T-helper 9 cell (primary cell): ENCODE results near the gene TIAM2.
"Not testable (repeated sequence)": the region's sequence is repeated elsewhere in the genome, so short reads cannot be mapped to it uniquely, and the experiment has no call there.

ENCODE experiments used
- DNase-seq: peaks from one replicate; pipeline ENCODE4 v3.0.0-alpha.2; 2020

Gene TIAM2

DNA sequence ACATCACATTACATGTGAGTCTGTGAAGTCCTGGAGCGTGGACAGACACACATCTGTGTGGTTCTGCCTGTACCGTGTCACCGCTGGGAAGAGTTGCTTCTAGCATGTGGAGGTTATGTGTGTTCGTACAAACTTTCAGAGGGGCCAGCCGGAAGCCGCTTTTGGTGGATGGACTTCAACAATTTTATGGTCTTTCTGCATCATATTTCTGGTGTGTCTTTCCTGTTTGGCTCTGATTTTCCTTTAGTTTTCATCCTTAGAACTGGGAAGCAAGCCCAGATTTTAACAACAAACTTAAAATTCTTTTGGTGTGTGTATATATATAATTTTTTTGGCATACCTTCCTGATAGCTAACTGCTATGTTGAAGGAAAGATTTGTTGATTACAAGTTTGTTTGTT lies 71.2 kb downstream of the TIAM2 start:
- DNase-seq, result no peak

- DNase-seq, result no peak
These were observed 72.0 kb downstream of the TIAM2 start for GRCh38 chr6:155066921-155067680.

GRCh38 chr6:155067956-155068615 lies 73.0 kb downstream of the TIAM2 start:
- DNase-seq, result no peak

DNA sequence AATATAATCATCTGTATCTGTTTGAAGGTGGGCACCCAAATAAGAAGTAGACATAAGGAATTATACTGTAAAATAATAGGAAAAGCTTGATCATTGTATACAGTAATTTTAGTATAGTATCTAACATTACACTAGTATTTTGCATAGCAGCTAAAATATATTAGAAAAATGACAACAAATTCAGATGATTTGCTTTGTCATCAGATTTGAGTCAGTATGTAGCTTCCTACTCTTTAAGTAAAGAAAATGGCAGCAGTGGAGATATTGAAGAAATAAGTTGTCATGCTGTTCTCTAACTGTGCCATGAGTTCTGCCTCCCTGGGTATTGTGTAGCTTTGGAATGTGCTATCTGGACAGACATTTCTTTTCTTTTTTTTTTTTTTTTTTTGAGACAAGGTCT lies 74.4 kb downstream of the TIAM2 start:
- DNase-seq, result no peak

GRCh38 chr6:155075930-155076695 lies 81.0 kb downstream of the TIAM2 start:
- DNase-seq, result no peak

- DNase-seq, result no peak
These were observed 82.2 kb downstream of the TIAM2 start for GRCh38 chr6:155077331-155077730.

GRCh38 chr6:155077784-155078183 lies 82.7 kb downstream of the TIAM2 start:
- no peak for DNase-seq

GRCh38 chr6:155078331-155078745 lies 83.2 kb downstream of the TIAM2 start:
- no peak for DNase-seq

- DNase-seq, result no peak
These were observed 84.9 kb downstream of the TIAM2 start for GRCh38 chr6:155079985-155080452.

DNA sequence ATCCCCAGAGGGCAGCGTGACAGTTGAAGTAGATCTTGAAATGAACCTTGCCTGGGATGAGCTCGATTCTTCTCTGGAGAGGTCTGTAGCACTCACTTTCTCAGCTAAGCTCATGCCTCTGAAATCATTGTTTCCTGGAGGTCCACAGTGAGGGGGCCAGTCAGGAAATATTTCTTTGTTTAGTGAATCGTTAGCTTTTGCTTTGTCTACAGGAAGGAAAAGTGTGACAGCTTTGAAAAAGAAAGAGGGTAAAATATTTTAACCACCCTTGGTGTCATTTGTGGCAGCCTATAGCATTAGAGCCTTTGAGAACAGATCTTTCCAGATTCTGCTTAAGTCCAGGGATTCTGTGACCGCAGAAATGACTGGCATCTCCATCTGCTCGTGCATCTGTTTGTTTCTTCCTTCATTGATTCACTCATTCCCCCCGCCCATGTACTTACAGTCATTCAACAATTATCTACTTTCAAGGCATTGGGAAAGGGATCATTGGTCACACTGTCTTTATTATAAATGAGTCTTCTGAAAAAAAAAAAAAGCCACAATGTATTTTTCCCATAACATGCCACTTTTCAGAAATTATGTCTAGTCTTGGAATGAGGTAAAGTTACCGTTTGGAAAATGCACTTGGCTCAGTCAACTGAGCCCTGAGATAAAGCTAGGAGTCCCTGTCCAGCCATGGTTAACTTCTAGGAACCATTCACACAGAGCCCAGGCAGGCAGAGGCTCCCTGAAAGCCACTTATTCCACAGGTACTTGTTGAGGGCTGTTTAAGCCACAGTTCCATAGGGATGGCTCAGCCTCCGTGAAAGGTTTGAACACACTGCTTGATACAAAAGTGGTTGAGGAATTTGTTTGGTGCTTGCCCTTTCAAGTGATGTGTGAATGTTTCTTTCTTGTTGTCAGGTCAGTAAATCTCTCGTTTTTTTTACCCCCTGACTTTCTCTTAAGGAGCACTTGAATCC lies 86.0 kb downstream of the TIAM2 start:
- DNase-seq, result no peak

GRCh38 chr6:155084431-155085123 lies 89.5 kb downstream of the TIAM2 start:
- no peak for DNase-seq

GRCh38 chr6:155085582-155086257 lies 90.6 kb downstream of the TIAM2 start:
- no peak for DNase-seq

DNA sequence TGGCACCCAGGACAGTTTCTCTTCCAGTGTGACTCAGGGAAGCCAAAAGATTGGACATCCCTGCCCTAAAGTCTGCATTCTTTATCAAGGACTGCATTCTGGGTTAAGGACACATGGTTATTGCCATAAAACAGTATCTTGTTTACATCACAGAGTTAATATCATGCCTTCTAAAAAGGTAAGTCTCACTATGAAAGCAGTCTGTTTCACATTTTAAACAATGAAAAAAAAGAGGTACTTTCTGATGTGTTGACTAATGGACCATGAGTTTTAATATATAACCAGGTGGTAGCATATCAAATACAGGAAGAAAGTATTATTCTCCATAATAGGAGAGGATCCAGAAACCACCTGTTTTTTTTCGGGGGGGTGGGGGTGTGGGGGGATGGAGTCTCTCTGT lies 93.7 kb downstream of the TIAM2 start:
- no peak for DNase-seq

- DNase-seq, result no peak
These were observed 94.6 kb downstream of the TIAM2 start for GRCh38 chr6:155089746-155090145.

DNA sequence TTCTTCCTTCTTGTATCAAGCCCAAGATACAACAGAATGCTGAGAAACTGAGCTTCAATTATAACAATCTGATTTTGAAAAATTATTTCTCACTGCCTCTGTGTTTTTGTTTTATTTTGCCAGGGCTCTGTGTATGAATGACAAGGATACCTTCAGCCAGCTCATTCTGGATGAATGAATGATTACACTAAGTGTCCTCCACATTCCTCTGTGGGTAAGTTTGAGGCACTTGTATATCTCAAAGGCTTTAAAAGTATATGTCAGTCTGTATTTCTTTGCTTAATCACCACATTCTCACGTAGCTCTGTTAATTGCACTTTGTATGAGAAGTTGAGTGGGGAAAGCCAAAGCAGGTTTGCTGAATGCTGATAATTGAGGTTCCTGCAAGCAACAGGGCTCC lies 95.1 kb downstream of the TIAM2 start:
- DNase-seq, result no peak

DNA sequence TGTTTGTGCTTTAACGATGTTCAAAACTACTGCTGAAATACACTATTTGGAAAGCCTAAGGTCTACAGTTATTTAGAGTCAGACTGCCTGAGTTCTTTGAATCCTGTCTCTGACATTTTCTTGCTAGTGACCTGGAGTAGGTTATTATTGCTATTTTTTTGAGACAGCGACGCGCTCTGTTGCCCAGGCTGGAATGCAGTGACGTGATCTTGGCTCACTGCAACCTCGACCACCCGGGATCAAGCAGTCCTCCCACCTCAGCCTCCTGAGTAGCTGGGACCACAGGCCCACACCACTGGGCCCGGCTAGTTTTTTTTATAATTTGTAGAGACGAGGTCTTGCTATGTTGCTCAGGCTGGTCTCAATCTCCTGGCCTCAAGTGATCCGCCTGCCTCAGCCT lies 96.6 kb downstream of the TIAM2 start:
- DNase-seq, result no peak

GRCh38 chr6:155093430-155093829 lies 98.3 kb downstream of the TIAM2 start:
- DNase-seq, result peak; percentile 5

- DNase-seq, result no peak
These were observed 105.0 kb downstream of the TIAM2 start for GRCh38 chr6:155100087-155100486.

DNA sequence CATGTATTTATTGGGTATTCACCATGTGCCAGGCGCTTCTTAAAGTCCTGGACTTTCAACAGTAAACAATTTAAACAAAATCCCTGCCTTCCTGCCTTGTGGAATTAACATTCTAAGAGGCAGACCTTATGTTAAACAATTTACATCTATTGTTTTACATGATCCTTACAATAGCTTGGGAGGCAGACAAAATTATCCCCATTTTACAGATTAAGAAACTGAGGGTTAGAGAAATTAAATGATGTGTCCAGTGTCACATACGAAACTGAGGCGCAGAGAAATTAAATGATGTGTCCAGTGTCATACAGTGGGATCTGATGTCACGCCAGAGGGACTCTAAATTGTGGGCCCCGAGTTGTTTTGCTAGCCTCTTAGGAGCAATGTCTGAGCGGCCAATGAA lies 105.5 kb downstream of the TIAM2 start:
- no peak for DNase-seq

DNA sequence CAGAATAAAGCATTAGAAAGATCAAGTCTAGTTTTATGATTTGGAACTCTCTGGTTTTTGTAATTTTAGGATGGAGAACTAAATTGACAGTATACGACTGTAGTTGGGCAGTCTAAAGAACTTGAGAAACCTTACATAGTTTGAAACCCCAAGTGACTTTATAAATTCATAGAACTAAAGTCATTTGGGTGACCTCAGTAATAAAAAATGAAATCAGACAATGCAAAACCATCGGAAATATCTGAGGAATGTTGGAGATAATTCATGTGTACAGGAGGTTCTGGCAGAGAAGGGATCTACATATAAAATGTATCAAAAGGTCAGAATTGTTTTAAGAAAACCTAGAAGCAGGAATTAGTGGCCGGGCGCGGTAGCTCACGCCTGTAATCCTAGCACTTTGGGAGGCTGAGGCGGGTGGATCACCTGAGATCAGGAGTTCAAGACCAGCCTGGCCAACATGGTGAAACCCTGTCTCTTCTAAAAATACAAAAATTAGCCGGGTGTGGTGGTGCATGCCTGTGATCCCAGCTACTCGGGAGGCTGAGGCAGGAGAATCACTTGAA lies 108.0 kb downstream of the TIAM2 start:
- not testable (repeated sequence) for DNase-seq
